Panc1 (cell line): ENCODE measurements around the gene ADSS1.

Experiments
- CTCF ChIP-seq: fragments of 450-650 bp; IDR thresholded peaks from 2 replicates; pipeline ENCODE4 v1.5.1; 2017; ENCODE audit warnings: mild to moderate bottlenecking
- POLR2AphosphoS5 ChIP-seq: IDR thresholded peaks from 2 replicates; pipeline ENCODE4 v1.6.1; 2012; ENCODE audit warnings: mild to moderate bottlenecking, low read depth, low read length, moderate library complexity

DNA sequence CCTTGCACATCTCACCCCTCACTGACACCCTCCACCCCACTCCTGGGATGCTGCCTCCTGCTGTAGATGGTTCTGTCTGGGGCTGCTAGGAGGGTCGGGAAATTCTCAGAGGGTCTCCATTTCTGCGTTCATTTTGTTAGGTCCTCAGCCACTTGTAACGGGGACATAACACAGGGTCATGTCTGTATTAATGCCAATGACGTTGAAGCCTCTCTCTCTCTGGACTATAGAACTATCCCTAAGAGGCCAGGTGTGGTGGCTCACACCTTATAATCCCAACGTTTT lies 43.5 kb downstream of the ADSS1 start:
- no peak for TF ChIP-seq CTCF
- TF ChIP-seq POLR2AphosphoS5, result no peak
